A172 (cell line): Measurements from ENCODE around the gene ANO7. TPM values are rescaled to one million over a fixed set of nuclear protein-coding genes. Genes with fewer than 3 reads are reported as not detected.

Source experiments
- DNase-seq: peaks from one replicate; pipeline ENCODE4 v3.0.0-alpha.2; 2015; ENCODE audit warnings: low spot score
- total RNA-seq: library from RNA; depleted of rRNA; stranded (reverse); fragments of >200 nt; shearing (Covaris generic); gene quantifications from 2 replicates; pipeline ENCODE4 v1.2.3, GENCODE V29; 2014; rRNA removed

Gene ANO7, protein sequence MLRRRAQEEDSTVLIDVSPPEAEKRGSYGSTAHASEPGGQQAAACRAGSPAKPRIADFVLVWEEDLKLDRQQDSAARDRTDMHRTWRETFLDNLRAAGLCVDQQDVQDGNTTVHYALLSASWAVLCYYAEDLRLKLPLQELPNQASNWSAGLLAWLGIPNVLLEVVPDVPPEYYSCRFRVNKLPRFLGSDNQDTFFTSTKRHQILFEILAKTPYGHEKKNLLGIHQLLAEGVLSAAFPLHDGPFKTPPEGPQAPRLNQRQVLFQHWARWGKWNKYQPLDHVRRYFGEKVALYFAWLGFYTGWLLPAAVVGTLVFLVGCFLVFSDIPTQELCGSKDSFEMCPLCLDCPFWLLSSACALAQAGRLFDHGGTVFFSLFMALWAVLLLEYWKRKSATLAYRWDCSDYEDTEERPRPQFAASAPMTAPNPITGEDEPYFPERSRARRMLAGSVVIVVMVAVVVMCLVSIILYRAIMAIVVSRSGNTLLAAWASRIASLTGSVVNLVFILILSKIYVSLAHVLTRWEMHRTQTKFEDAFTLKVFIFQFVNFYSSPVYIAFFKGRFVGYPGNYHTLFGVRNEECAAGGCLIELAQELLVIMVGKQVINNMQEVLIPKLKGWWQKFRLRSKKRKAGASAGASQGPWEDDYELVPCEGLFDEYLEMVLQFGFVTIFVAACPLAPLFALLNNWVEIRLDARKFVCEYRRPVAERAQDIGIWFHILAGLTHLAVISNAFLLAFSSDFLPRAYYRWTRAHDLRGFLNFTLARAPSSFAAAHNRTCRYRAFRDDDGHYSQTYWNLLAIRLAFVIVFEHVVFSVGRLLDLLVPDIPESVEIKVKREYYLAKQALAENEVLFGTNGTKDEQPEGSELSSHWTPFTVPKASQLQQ
- total RNA-seq = 0.03 and 0.72 TPM in 2 replicates

DNA sequence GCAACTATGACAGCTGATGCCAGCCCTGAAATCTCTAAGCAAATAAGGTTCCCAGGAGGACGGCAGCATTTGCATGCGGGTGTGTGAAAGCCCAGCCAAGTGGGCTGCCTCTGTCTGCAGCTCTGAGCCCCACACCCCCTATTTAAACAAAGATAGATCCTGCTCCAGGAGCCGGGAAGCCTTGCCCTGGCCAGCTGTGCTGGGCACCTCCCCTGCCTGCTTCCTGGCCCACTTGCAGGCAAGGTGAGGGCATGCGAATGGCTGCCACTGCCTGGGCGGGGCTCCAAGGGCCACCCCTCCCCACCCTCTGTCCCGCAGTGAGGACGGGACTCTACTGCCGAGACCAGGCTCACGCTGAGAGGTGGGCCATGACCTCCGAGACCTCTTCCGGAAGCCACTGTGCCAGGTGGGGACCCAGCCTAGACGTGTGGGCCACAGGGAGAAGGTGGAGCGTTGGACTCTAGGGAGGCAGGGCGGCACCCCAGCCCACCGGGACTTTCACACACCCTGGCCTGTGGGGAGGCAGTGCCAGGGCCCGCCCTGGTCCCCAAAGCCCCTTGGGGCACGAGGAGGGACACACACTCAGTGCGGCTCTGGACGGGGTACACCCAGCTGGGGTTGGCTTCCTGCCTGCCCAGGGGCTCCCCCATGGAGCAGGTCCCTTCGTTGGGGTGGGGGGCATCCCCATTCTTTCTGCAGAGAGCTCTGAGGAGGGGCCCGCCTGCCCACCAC is at the start of gene ANO7:
ANO7 (plus strand) TSS at position 317 of the 732 bp plus-strand sequence. CDS start 1,387 bp downstream, outside the sequence.
- DNase-seq = no peak

DNA sequence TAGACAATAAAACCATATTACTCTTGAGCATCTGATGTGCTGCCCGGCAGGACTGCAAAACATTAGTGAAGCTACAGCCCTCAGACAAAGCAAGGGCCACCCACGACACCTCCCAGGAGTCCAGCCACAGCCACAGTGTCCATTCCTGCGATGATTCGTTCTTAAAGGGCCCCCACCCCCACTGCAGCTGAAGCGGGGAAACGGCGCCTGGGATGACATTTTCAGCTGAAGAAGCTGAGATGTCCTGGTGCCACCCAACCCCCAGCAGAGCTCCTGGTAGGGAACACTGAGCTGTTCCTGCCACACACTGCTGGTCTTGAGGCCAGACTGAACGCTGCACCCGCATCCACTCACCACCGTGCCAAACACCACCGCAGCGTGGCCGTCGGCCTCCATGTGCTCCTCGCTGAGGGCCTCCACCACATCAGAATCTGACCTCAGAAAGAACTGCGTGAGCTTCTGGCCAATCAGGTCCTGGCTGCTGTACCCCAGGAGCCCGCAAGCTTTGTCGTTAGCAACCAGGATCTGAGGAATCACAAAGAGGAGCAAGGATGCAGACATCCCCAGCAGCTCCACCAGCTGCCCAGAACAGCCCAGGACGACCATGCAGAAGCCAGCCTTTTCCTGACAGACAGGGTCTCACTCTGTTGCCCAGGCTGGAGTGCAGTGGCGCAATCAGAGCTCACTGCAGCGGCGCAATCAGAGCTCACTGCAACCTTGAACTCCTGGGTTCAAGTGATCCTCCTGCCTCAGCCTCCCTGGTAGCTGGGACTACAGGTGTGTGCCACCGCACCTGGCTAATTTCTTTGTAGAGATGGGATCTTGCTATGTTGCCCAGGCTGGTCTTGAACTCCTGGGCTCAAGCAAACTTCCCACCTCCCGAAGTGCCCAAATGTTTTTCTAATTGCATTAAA is 48.7 kb upstream of the ANO7 start:
- no peak for DNase-seq

DNA sequence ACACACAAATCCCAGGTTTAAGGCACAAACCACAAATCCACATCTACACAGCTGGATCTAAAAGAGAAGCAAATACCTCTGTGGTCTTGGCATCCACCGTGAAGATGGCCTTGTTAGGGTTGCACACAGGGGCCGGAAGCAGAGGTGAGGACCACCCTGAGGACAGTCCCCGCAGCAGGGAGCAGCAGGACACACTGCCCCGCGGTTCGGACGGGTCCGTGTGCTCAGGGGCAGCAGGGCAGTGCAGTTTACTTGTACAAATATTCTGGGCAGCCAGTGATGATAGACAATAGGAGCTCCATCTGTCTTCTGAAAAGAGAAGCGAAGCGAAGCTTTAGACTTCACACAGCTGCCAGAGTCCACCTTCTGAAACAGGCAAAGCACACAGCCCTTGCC is 48.0 kb upstream of the ANO7 start:
- no peak for DNase-seq

DNA sequence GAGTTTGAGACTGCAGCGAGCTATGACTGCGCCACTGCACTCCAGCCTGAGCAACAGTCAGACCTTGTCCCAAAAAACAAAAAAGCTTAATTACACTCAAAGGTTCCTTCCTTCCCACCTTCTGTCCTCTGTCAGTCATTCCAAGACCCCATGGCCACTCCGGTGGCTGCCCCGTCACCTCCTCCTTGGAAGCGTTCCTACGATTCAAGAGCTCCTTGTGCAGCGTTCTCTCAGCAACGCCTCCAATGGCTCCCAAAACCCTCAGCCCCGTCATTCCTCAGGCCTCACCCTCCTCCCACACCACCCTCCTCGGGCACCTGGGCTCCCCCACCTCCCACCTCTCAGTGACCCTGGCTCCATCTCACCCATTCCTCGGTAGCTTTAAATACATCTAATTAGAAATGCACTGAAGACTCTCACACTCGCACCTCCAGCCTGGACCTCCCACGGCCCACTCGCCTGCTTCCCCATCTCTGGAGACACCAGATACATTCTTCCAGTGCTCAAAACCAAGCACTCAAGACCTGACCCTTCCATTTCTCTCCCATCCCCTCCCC is 47.2 kb upstream of the ANO7 start:
- no peak for DNase-seq

DNA sequence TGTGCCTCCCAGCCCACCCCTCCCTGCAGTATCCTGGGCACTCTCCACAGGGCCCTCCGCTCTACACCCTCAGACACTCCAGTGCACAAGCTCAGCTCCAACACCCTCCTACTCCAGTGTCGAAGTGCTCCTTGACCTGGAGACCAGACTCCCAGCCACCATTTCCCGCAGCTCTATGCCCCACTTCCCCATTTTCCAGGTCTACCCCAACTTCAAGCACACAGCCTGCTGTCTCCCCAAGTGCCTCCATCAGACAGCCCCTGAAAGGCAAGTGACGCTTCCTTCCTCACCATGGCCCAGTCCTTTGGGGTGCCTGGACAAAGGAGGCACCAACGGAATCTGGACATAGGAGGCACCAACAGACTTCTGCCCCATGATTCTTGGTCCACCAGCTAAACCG is 46.4 kb upstream of the ANO7 start:
- no peak for DNase-seq

DNA sequence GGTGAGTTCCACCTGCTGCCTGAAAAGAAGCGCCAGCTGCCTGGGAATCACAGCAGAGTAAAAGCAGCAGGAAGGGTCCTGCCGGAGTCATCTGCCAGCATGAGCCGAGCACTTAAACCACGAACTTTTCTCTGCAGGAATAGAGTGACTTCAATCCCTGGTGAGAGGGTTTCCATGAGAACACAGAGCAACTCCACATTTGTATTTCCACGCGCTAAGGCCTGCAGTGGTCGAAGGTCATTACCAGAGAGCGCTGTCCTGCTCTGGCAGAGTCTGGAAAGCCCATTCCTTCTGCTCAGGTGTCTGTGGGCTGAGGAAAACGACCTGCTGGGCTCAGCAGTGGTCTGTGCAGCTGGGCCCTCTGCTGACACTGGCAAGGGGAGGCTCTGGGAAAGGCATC is 45.9 kb upstream of the ANO7 start:
- DNase-seq = no peak

DNA sequence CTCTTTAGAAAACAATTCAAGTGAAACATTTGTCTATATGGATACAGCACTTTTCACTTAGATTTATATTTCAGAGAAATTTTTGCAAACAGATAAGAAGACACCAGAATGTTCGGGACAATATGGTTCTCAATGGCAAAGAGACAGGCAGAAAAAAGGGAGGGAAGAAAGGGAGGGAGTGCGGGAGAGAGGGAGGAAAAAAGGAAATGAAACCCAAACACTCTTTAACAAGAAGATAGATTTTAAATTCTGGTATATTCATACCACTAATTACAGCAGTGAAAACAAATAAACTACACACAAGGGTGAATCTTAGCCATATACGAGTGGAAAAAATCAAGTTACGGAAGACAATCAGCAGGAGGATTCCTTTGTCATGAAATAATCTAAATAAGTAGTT is 42.2 kb upstream of the ANO7 start:
- DNase-seq = no peak

DNA sequence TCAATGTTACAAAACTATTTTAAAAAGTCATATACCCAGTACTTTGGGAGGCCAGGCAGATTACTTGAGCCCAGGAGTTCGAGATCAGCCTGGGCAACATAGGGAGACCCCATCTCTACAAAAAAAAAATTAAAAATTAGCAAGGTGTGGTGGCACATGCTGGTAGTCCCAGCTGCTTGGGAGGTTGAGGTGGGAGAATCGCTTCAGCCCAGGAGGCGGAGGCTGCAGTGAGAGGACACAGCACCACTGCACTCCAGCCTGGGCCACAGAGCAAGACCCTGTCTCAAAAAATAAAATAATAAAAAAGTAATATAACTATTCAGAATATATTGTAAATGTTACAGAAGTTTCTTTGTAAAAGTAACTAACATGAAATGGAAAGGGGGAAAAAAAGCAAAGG is 41.1 kb upstream of the ANO7 start:
- no peak for DNase-seq

DNA sequence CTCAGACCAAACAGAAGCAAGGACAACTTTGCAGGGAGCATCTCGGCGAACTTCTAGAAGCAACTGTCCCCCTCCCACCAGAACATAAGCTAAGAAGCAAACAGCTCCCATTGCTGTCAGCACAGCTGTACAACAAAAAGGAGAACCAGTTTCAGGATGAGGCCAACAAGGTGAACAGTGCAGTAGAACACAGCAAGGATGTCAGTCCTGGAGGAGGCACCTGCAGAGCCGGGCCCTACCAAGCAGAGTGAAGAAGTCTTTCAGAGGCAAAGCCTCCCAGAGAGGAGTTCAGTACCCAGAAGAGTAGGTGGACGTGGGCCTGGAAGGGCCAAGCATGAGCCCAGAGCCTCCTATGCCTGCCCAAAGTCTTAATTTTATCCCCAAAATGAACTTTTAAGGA is 40.2 kb upstream of the ANO7 start:
- DNase-seq = no peak

DNA sequence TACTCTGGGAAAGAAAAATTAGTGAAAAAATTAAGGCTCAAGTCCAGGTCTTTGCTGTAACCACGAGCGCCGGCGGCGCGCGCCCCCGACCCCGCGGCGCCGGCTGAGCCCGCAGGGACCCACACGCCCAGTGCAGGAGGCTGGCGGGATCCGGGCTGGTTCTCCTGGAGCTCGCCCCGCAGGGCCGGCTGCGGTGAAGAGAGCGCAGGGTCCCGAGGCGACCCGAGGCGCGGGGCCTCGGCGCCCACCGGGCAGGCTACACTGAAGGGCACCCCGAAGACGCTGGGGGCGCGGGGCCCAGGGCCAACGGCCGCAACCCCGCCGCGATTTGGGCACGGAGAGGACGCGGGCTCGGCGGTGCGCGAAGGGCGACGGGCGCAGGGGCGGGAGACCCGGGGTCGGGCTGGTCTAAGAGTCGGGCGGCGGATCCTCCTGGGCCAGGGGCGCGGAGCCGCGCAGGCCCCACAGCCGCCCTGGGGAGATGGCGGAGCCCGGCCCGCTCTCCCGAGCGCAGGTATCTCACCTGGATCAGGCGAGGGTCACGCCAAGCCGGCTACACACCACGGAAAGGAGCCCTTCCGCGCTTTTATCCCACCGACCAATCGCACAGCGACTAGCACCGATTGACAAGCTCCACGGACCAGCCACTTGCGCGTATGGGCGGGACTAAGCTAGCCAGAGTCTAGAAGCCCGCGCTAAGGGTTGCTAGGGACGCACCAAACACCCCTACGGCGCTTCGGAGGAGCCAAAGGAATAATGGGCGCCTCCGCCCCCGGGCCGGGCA is 39.4 kb upstream of the ANO7 start, which contains the start of gene PASK:
PASK (minus strand) TSS at position 582 of the 784 bp plus-strand sequence. CDS start 6,440 bp downstream, outside the sequence.
- DNase-seq = peak; percentile 91

DNA sequence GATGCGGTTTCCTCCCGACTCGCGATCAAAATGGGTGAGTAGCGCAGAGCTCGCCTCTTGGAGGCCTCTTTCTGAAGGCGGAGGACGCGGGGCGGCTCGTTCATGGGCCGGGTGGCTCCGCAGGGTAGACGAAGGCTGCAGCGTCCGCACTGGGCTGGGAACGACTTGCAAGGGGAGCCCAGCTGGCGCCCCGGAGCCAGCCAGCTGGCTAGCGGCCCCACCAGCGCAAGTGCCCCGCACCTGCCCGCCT is 38.9 kb upstream of the ANO7 start:
- DNase-seq = no peak

DNA sequence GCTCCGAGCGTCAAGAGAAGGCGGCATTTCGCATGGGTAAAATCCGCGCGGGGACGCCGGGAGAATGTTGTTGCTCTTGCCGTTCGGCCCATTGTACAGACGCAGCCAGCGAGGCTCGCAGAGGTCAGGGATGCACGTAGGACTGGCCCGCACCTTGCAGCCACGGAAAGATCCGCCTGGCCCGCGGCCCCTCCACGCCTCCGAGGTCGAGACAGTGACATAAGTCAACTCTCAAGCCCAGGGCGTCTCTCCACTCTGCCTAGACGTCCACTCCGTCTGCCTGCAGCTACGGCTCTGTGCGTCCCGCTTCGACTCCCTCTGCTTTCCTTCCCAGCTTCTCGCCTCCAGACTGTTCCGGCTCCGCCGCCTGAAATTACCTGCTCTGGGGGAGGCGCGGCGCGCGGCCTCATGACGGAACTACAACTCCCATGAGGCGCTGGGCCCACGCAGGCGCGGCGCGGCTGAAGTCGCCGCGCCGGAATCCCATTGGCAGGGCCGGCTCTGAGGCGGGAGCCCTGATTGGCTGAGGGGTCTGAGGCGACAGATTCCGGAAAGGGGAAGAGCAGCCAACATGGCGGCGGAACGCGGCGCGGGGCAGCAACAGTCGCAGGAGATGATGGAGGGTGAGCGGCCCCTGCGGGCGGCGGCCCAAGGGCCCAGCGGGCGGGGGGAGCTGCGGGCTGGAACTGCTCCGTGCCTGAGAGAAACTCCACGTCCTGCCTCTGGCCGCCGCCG is 38.4 kb upstream of the ANO7 start, which contains the start of gene PPP1R7:
PPP1R7 (plus strand) TSS at position 543 of the 735 bp plus-strand sequence; CDS start at position 572, 29 bp downstream.
- peak; percentile 87 for DNase-seq

DNA sequence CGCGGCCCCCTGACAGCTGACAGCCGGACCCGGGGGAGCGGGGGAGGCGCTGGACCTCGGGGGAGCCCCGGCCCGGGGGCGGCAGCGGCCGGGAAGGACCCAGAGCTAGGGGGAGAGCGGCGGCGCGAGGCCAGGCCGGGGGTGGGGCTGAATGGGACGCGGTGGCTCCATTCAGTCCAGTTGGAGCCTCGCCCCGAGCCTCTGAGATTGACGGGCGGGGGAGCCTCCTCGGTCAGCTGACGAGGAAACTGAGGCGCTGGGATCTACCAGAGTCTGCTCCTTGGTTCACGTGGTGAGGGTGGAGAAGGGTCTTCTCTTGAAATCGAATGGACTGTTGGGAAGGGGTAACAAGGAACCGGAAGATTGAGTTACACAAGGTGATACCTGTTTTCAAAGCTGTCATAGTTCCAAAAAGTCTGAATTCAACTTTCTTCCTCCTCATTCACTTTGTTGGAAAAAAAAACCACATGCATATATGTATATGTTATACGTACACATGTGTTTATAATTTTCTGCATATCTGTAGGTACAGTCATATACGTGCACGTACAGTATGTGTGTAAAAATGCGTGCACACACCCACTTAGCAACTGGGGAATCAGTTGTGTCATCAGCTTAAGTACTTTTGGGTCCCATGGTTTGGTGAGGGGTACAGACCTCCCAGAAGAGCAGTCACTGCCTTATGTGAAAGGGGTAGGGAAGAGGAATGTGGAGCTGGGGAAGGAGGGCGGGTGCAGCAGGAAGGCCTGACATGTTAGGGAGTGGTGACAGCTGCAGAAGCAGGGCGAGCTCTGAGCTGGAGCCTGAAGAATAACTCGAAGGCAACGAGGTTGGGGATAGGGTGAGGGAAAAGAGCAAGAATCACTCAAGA is 37.6 kb upstream of the ANO7 start:
- no peak for DNase-seq

DNA sequence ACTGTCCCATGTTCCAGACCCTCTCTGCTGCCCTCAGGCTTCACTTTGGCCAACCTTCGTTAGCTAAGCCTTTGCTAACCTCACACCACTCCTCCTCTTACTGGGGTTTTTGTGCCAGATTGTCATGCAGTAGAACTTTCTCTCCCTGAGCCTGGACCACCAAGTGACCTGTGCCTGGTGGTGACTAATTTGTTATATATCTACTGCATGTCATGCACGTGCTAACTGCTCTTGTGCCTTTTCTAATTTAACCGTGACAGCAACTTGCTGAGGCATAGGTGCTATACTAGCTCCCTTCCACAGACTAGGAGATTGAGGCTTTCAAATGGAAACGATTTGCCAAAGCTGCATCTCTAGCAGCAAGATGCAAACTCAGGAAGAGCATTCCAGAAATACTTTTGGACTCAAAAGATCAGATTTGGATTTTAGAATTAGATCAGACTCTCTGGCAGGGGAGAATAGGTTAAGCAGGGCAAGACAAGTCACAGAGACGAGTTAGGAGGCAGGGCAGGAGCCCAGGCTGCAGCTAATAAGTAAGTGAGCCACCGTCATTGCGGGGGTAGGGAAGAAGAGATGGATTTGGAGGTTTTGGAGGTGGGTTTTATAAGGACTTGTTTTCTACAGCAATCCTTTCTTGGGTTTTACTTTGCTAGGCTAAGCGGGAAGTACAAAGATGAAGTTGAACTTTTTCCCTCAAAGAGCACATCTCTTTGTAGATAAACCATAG is 36.4 kb upstream of the ANO7 start:
- no peak for DNase-seq

DNA sequence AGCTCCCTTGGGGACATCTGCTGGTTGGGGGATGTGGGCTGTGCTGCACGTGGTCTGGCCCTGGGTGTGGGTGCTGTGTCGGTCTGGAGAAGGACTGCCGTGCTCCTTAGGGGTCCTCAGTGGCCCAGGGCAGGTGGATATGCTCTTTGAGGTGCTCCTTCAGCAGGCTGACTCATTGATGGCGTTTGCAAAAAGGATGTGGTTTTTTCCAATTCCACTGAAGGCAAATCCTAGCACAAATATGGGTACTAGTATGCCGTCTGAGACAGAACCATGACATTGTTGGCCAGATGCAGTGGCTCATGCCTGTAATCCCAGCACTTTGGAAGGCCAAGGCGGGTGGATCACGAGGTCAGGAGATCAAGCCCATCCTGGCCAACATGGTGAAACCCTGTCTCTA is 34.9 kb upstream of the ANO7 start:
- DNase-seq = peak; percentile 61

DNA sequence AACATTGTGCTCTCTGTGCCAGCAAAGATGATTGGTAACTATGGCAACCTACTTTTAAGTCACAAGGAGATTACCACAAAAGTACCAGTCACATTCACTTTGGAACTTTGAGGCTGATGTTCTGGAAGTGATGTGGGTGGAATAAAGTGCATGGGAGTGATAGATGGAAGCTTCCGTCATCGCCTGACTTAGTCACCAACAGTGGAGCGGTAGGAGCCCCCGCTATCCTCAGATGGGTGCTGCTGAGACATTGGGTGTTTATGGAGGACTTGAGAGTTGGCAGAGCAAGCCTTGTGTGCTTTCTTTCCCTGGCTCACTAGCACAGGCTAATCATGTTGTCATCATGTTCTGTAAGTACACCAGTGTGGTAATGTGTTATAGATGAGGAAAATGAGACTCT is 33.6 kb upstream of the ANO7 start:
- no peak for DNase-seq

DNA sequence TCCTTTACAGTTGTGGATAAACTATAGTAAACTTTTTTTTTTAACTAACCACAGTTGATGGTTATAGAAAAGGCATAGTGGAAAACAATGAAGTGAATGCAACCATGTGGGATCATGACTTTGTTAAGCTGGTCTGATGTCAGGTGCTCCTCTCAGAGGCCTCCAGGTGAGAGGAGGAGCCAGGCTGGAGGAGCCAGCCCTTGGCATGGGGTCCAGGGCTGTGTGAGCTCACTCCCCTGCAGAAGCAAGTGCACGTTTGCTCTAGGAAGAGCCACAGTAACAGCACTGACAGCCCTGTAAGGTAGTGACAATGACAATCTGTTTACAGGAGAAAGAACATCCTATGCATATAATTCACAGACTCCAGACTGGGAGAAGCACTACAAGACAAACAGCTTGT is 32.5 kb upstream of the ANO7 start:
- DNase-seq = no peak
